ENCODE data around the gene TRMT61B.
A peak's percentile ranks its signal among the peaks of the same experiment; 100 is the strongest.

TRMT61B gene

GRCh38 chr2:28868611-28869010, 1.5 kb downstream of the TRMT61B start:
- no peak for DNase-seq

DNA sequence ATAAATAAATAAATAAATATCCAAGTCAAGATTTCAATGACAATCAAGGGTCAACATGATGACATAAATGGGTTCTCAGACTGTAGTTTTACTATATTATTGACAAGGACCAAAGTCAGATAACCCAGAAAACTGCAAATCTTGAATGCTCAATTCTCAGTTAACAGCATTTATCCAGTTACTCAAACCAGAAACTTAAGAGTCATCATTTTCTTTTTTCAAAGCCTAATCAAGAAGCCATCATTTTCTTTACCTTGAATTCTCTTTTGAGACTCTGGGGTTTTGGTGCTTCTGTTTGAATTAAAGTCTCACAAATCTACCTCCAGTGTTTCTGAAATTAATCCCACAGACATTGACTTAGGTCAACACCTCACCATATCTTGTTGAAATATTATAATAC, 14.1 kb downstream of the TRMT61B start:
- DNase-seq, result no peak

DNA sequence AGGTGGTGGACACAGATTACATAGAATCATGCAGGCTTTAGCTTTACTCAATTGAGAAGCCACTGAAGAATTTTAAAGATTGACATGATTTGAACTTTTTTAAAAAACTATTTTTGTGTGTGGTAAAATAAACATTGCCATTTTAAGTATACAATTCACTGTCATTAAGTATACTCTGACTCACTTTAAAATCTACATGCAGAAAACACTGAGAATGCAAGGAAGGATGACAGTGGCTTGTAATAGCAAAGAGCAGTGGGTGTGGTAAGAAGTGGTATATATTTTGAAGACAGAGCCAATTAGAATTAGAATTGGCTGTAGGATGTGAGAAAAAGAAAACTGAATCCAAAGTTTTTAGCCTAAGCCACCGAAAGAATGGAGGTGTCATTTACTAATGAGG, 14.9 kb downstream of the TRMT61B start:
- DNase-seq, result no peak

DNA sequence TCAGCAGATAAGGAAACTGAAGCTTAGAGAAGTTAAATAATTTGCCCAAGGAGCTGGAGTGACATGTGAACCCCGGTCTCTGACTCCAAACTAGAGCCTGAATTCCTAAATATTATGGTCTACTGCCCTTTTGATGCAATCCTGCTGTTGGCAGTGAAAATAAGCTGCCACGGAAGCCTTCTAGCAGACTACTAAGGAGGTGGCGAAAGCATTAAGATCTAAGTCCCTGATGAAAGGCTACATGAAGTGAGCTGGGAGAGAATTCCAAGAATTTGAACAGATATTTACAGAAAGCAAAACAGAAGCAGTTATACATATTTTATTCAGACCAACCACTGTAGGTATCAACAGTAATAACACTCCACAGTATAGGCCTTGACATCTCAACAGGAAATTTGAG, 28.1 kb downstream of the TRMT61B start:
- no peak for DNase-seq

GRCh38 chr2:28838971-28839370, 31.1 kb downstream of the TRMT61B start:
- DNase-seq, result no peak

DNA sequence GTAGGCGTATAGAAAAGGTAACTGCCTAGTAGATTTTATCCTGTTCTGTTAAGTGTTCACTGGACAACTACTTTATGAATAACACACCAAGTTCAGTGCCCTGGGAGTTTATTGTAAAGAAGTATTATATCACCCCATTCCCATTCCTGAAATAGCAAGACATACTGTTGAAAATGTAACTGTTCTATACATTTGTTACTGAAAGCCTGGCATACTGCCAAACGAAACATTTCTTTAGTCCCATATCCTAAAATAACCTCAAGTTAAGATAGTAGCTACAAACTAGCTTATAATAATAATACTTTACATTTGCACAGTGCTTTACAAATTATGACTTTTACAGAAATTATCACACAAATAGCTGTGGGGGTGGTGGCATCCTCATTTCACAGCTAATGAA, 34.3 kb downstream of the TRMT61B start:
- no peak for DNase-seq

DNA sequence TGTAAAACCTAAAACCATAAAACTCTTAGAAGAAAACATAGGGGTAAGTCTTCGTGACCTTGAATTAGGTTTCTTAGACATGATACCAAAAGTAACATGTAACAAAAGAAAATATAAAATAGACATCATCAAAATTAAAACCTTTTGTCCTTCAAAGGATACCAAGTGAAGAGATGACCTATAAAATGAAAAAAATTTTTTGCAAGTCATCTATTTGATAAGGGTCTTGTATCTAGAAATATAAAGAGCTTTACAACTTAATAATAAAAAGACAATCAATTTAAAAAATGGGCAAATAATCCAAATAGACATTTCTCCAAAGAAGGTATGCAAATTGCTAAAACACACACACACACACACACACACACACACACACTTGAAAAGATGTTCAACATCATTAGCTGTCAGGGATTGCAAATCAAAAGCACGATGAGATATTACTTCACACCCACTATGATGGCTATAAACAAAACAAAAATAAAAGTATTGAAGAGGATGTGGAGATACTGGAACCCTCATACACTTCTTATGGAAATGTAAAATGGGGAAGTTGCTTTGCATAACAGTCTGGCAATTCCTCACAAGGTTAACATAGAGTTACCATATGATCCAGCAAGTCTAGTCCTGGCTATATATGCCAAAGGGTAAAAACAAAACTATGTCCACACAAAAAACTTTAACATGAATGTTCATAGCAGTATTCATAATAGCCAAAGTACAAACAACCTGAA, 36.2 kb downstream of the TRMT61B start:
- no peak for DNase-seq

- no peak for DNase-seq
Observed at GRCh38 chr2:28828382-28828781, 41.7 kb downstream of the TRMT61B start.

GRCh38 chr2:28824870-28825269, 45.2 kb downstream of the TRMT61B start:
- no peak for DNase-seq

DNA sequence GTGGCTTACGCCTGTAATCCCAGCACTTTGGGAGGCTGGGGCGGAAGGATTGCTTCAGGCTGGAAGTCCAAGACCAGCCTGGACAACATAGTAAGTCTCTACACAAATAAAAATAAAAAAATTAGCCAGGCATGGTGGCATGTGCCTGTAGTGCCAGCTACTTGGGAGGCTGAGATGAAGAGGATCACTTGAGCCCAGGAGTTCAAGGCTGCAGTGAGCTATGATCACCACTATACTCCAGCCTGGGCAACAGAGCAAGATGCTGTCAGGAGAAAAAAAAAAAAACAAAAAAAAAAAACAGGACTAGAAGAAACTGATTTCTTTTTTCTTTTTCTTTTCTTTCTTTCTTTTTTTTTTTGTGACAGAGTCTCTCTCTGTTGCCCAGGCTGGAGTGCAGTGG, 45.9 kb downstream of the TRMT61B start:
- no peak for DNase-seq

DNA sequence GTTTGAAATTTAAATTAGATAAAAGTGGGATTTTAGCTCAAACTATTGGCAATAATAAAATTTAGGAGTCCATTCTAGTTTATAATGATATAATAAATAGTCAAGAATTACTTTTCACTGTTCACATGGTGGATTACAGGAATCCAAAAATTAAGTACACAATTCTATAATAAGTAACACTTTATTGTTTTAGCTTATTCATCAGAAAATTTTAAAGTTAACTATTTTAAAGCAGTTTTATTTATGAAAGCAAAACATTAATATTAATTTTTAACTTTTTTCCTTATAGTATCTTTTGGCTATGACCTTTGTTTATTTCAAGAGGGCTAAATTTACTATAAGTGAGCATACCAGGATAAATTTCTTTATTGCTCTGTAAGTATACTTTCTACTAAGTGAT, 48.1 kb downstream of the TRMT61B start:
- DNase-seq, result no peak

GRCh38 chr2:28821295-28821958, 48.7 kb downstream of the TRMT61B start:
- DNase-seq, result peak in 10 of 51 donors; percentile 1 to 32 (median 10)

DNA sequence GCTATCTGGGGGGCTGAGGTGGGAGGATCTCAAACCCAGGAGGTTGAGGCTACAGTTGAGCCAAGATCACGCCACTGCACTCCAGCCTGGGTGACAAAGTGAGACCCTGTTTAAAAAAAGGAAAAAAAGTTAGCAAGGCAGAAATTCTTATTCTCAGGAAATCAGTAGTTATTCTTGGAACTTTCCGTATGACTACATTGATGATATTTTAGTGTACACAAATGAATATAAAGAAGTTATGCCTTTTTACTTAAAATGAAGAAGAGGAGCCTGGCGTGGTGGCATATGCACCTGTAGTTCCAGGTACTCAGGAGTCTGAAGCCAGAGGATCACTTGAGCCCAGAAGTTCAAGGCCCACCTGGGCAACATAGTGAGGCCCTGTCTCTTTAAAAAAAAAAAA, 52.1 kb downstream of the TRMT61B start:
- no peak for DNase-seq

DNA sequence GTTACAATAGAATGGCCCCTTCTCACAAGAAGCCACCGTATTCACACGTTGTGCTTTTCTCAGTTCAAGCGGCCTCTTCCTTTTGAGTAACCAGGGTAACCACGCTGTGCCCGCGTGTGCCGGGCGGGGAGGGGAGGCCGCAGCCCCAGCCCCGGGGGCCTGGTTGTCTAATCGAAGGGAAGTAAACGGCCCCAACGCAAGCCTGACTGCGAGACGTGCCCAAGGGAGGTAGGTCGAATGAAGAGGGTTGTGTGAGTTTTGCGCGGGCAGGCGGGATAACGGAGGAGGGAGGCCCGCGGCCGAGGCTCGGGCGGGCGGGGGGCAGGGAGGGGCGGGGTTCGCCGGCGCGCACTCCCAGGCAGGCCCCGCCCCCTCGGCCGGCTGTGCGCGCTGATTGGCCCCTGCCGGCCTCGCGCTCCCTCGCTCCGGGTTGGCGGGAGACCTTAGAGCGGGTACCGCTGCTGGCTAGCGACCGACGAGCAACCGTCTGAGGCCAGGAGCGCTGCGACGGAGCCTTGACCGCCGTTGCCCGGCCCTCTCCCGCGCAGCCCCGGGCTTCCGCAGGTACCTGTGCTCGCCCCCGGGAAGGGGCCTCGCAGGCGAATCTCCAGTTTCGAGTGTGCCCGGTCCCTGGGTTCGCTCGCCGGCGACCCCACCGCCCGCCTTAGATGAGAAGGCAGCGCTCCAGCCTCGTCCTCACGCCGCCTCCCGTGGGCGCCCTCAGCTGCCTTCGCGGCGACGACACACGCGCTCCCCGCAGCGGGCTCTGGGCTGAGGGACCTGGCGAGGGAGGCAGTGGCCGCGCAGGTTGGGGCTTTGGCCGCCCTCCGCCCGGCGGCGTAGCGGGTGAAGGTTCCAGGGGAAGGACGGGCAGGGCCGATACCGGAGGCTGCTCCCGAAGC, 59.5 kb downstream of the TRMT61B start, which contains the start of gene SPDYA:
TSS of gene SPDYA (plus strand) at position 451 of the 902 bp plus-strand sequence. CDS start 5,181 bp downstream, outside the sequence.
- DNase-seq, result peak in 44 of 51 donors; percentile 4 to 81 (median 31)

DNA sequence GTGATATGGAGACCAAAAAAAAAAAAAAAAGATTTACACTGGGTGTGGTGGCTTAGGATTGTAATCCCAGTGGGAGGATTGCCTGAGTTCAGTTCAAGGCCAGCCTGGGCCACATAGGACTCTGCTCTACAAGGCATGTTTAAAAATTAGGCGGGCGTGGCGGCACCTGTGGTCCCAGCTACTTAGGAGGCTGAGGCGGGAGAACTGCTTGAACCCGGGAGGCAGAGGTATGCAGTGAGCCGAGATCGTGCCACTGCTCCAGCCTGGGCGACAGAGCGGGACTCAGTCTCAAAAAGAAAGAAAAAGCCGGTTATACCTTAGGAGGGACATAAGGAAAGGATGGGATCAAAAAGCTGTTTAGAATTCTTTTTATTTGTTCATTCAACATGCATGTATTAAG, 60.2 kb downstream of the TRMT61B start:
- DNase-seq, result no peak

DNA sequence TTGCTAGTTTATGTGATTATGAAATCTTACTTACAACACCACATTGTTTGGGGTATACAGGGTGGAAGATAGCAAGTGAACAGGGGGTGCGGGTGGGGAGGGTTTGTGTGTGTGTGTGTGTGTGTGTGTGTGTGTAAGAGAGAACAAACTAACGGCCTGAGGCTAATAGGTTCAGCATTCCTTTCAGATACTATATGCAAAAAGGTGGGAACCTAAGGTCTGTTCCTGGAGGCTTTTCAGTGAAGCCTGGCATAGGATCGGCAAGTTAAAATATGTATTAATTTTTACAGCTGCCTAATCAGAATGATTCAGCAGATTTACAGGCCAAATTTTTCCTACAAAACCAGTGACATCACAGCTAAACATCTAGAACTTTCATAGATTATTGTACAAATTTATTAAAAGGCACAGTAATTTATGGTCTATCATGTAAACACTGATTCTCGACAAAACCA, 67.1 kb downstream of the TRMT61B start:
- DNase-seq, result no peak

GRCh38 chr2:28801726-28802125, 68.4 kb downstream of the TRMT61B start:
- no peak for DNase-seq

Data from hypothalamus (tissue), 51 donors.